Measurements from ENCODE around the gene GNA12.
"Not testable (repeated sequence)": the region's sequence is repeated elsewhere in the genome, so short reads cannot be mapped to it uniquely, and the experiment has no call there.

The GNA12 gene

GRCh38 chr7:2751086-2751485 is 93.0 kb downstream of the GNA12 start:
- no peak for DNase-seq (ENCODE audit: low read depth)

GRCh38 chr7:2750004-2750407 is 94.1 kb downstream of the GNA12 start:
- DNase-seq (ENCODE audit: low read depth) = no peak

- not testable (repeated sequence) for DNase-seq (ENCODE audit: low read depth)
Measured at GRCh38 chr7:2748684-2749083, 95.4 kb downstream of the GNA12 start.

GRCh38 chr7:2743523-2744185 is 100.5 kb downstream of the GNA12 start:
- not testable (repeated sequence) for DNase-seq (ENCODE audit: low read depth)

GRCh38 chr7:2738766-2739549 is 105.2 kb downstream of the GNA12 start:
- DNase-seq (ENCODE audit: low read depth) = no peak

GRCh38 chr7:2737771-2738540 is 106.2 kb downstream of the GNA12 start:
- DNase-seq (ENCODE audit: low read depth) = no peak

GRCh38 chr7:2737005-2737743 is 106.9 kb downstream of the GNA12 start:
- not testable (repeated sequence) for DNase-seq (ENCODE audit: low read depth)

- no peak for DNase-seq (ENCODE audit: low read depth)
Measured at GRCh38 chr7:2736411-2736914, 107.6 kb downstream of the GNA12 start.

GRCh38 chr7:2735744-2736143 is 108.4 kb downstream of the GNA12 start:
- DNase-seq (ENCODE audit: low read depth) = no peak

GRCh38 chr7:2734751-2735571 is 109.1 kb downstream of the GNA12 start:
- DNase-seq (ENCODE audit: low read depth) = no peak

- DNase-seq (ENCODE audit: low read depth) = no peak
Measured at GRCh38 chr7:2734084-2734686, 109.9 kb downstream of the GNA12 start.

GRCh38 chr7:2732959-2733584 is 111.0 kb downstream of the GNA12 start:
- DNase-seq (ENCODE audit: low read depth) = no peak

GRCh38 chr7:2732388-2732787 is 111.7 kb downstream of the GNA12 start:
- no peak for DNase-seq (ENCODE audit: low read depth)

GRCh38 chr7:2730846-2731770 is 113.0 kb downstream of the GNA12 start:
- DNase-seq (ENCODE audit: low read depth) = no peak

GRCh38 chr7:2729893-2730716 is 114.0 kb downstream of the GNA12 start:
- no peak for DNase-seq (ENCODE audit: low read depth)

- no peak for DNase-seq (ENCODE audit: low read depth)
Measured at GRCh38 chr7:2729031-2729892, 114.8 kb downstream of the GNA12 start.
